Activated effector memory CD4-positive, alpha-beta T cell treated with anti-CD3 and anti-CD28 coated beads, Interleukin-2, amount 50 U/mL, for 16 hours (primary cell): ENCODE results near the gene FTO.

Experiments used
- DNase-seq: peaks from one replicate; pipeline ENCODE4 v3.0.0-alpha.2; 2020

The FTO gene

GRCh38 chr16:53946746-53947386 lies 242.9 kb downstream of the FTO start:
- DNase-seq = no peak

- no peak for DNase-seq
Observed at GRCh38 chr16:53947642-53948041, 243.7 kb downstream of the FTO start.

- DNase-seq = no peak
Observed at GRCh38 chr16:53948326-53948725, 244.4 kb downstream of the FTO start.

- DNase-seq = no peak
Observed at GRCh38 chr16:53948734-53949430, 244.9 kb downstream of the FTO start.

- DNase-seq = no peak
Observed at GRCh38 chr16:53949715-53950410, 245.9 kb downstream of the FTO start.

DNA sequence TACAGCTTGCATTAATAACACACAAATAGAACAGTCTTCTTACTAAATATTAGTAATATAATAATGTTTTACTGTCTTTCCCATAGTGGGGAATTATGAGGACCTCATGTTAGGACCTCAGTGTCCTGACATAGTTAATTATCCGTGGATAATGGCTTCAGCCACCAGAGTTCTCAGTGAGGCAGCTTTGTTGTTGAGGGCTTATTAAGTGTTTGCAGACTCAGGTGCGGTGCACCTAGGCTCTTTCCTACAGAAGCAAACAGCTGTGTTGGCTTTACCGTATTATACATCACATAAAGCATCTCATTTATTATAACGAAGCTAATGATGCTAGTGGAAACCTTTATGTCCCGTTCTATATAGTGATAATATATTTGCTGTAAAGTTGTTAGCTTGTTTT lies 246.7 kb downstream of the FTO start:
- DNase-seq = no peak

DNA sequence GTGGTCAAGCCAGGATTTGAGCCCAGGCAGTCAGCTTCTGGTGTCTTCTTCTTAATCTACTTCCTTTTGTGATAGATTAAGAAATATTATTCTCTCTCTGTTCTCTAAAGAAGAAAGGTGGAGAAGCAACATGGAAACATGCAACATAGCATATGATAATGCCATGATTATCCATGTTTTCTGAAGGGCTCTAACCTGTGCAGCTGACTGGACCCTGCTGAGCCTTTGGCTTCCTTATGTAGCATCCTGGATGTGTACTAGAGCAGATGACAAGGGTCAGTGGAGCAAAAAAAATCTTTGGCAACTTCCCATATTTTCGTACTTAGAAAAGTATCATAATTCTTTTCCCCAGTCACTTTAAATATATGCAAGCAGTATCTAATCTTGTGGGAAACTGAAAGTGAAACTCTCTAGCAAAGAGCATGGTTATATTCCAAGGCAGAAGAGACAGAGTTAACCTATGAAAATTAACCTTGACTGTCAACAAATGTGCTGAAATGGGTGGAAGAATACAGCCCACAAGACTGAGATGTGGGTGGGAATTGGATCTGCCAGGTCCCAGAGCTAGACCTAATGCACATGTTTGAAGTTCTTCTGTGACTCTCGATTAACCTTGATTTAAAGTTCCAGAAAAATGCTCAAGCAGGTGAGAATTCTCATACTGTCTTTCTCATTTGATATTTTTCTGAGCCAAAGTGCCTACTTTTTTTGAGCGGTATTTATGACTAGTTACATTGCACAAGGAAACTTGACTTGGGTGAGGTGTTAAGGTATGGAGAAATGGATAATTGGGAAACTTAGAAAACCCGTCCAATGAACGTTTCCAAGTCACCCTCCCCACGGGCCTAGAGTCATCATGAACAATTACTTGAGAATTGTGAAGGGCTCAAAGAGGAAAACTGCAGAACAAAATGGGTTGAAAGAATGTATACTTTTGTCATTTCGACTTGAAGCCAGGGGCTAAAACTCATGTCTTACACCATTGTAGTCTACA lies 248.6 kb downstream of the FTO start:
- no peak for DNase-seq

DNA sequence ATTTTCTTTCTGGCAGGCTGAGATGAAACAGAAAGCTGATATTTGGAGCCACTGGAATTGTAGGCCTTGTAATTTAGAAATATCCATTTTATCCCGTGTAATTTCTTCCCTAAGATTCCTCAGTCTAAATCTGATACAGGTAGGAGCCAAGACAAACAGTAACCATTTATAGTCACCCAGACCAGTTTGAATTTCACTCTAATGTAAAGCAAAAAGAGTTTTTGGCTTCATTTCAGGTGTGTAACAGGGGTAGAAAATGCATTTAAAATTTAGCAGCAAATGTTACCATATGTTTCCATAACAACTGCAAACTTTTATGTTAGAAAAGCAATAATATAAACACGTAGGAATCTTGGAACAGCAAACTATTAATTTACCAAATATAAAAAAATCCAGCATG lies 249.4 kb downstream of the FTO start:
- DNase-seq = no peak

DNA sequence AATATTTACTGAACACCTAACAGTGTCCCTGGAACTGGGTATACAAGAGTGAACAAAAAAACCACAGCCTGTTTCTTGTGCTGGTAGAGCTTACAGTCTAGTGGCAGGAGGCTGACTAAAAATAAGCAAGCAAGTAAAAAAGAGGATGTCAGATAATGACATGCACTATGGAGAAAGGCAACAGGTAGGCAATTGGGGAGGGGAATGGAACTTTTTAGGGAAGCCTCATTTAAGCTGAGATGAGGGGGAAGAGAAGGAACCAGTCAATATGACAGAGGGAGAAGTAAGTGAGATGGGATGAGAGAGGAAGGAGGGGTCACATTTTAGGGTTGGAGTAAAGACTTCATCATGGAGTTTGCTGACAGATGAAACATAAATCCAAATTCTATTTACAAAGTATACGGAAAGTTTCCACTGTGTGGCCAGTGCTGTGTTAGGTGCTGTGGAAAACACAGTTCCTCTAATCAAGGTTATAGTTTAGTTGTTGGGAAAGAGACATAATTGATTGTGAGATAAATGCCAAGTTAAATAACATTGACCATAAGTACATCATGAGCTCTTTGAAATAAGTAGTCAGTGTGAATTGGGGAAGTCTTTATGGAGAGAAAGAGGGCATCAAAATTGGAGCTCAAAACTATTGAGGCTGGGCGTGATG lies 251.4 kb downstream of the FTO start:
- DNase-seq = no peak

GRCh38 chr16:53958341-53958880 lies 254.5 kb downstream of the FTO start:
- no peak for DNase-seq

GRCh38 chr16:53960050-53960812 lies 256.3 kb downstream of the FTO start:
- DNase-seq = no peak

DNA sequence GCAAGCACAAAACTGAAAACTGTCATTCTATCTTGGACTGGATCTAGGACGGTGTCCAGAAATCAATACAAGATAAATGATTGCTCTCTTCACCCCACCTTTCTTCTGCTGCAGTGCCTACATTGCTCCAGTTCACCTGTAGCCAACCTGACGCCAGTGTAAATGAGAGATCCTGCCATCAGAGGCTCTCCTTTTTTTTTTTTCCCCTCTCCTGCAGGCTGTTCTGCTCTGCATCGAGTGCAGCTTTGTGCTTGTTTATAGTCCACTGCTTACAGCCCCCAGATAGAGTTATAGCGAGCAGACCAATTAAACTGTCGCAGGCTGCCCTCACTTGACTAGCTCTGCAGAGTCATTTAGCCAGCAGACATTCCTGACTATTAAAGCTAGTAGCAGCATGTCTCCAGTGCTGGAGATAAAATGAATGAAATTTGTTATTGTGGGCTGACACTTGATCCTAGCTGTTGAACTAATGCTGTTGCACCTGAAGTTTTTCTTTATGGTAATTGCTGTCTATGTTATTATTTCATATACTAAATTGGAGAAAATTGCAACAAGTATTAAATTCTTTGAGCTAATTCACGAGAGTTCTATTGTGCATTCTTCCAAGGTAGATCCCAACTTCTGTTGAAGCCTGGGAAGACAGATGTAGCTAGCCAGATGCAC lies 257.1 kb downstream of the FTO start:
- DNase-seq = no peak

GRCh38 chr16:53962041-53962440 lies 258.1 kb downstream of the FTO start:
- no peak for DNase-seq

GRCh38 chr16:53964145-53964790 lies 260.3 kb downstream of the FTO start:
- no peak for DNase-seq

DNA sequence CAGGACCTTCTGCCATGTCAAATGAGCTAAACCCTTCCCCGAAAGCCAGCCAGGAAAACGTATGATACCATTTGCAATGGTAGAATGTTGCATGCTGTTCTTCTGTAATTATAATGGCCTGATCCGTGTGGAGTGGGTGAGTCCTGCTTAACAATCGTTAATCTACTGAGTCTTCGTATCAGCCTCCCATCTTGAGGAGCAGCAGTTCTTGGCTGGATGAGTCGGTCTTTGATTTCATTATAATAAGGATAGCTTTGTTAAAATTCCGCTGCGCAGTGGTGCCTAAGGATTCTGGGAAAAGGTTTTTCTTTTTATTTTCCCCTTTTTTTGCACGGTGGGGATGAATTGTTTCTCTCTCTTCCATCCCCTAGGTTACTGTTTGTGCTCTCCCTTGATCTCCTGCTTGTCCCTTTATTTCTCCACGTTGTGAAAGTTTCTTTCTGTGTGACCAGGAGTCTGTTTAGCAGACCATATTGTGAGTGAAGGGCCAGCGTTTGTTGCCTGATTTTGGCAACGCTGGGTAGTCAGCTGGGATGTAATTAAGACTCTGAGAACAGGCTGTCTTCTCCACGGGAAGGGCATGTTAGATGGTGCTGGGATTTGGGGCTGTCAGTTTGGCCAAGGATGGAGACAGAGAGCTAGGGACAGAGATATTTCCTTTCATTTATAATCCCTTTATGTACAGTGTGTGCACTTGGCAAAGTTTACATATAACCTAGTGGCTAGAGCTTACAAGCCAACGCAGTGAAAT lies 263.0 kb downstream of the FTO start:
- no peak for DNase-seq

GRCh38 chr16:53967572-53967971 lies 263.6 kb downstream of the FTO start:
- no peak for DNase-seq

DNA sequence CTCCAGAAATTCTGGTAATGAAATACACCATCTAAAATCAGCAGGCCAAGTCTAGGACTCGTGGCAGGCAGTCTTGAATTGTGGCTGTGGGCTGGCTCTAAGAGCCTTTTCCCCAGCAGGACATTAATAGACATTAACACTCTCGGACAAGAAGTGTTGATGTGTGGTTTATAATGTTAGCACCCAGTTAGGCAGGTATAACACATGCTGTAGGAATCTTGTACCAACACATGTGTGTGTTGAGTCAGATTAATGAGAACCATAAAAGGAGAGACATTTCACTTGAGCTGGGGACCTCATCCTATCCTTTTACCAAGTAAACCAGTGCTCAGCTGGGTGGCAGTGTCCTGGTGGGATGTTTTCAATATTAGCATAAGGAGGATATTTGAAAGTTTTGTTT lies 264.5 kb downstream of the FTO start:
- no peak for DNase-seq

DNA sequence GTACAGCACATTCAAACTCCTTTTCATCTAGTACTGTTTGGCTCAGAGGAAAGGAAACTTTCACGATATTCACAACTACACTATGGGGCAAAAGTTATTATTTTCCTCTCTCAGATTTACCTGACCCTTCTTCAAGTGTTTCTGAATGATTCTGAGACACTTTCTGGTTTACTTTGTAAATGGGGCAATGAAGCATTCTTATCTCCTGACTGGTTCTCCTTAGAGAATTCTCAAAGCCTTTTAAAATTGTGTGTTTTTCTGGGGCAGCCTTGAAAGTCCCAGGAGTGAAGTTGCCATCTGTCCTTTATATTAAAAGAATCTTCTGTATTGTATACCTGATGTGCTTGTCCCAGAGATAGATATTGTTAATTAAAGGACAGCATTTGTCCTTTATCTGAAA lies 264.9 kb downstream of the FTO start:
- no peak for DNase-seq

- no peak for DNase-seq
Observed at GRCh38 chr16:53971616-53972015, 267.7 kb downstream of the FTO start.

GRCh38 chr16:53973021-53973420 lies 269.1 kb downstream of the FTO start:
- DNase-seq = no peak
